Kasumi-1 (cell line): ENCODE results near the gene C1QA.
A peak's percentile ranks its signal among the peaks of the same experiment; 100 is the strongest.

Source experiments
- DNase-seq, 2 experiments: peaks; one replicate each; lab custom pipeline; 2025; lab: John Stamatoyannopoulos, UW

The C1QA gene, protein sequence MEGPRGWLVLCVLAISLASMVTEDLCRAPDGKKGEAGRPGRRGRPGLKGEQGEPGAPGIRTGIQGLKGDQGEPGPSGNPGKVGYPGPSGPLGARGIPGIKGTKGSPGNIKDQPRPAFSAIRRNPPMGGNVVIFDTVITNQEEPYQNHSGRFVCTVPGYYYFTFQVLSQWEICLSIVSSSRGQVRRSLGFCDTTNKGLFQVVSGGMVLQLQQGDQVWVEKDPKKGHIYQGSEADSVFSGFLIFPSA

DNA sequence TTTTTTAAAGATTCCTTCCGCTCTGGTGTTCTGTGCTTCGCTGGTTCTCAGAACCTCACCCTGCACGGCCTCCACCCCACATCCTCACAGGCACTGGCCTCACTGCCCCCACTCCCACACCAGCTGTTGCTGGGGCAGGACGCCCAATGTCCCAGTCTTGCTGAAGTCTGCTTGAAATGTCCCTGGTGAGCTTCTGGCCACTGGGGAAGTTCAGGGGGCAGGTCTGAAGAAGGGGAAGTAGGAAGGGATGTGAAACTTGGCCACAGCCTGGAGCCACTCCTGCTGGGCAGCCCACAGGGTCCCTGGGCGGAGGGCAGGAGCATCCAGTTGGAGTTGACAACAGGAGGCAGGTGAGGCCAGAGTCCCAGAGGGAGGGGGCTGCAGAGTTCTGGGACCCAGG, at the start of gene C1QA:
Gene C1QA (plus strand): TSS at position 276 of the 400 bp plus-strand sequence. CDS start 989 bp downstream, outside the sequence.
- no peak for DNase-seq

DNA sequence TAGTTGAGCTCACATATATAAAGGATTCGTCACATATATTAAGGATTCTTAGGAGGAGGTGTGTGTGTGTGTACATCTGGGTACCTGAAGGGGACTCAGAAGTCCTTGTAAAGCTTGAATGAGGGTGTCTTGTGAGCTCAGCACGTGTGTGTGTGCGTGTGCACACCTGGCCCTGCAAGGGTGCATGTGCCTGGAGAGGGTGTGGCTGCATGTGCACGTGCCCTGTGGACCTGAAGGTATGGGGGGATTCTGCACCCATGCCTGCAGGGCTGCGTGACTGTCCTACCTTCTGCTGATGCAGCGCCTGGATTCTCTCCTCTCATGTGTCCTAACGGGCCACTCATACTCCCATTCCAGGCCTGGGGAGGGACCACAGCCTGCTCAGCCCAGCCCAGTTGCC, 49.2 kb upstream of the C1QA start:
- no peak for DNase-seq

DNA sequence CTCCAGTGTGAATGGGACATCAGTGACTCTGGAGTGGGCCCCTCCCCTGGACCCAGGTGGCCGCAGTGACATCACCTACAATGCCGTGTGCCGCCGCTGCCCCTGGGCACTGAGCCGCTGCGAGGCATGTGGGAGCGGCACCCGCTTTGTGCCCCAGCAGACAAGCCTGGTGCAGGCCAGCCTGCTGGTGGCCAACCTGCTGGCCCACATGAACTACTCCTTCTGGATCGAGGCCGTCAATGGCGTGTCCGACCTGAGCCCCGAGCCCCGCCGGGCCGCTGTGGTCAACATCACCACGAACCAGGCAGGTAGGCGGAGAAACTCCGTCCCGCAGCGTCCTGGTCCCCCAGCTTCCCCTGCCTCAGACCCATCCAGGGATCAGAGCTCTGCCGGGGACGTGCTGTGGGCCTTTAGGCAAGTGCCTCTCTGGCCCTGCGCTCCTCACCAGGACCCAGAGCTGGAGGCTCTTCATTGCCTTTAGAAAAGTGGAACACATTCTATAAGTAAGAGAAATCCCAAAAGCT, 47.5 kb upstream of the C1QA start:
- DNase-seq = no peak

DNA sequence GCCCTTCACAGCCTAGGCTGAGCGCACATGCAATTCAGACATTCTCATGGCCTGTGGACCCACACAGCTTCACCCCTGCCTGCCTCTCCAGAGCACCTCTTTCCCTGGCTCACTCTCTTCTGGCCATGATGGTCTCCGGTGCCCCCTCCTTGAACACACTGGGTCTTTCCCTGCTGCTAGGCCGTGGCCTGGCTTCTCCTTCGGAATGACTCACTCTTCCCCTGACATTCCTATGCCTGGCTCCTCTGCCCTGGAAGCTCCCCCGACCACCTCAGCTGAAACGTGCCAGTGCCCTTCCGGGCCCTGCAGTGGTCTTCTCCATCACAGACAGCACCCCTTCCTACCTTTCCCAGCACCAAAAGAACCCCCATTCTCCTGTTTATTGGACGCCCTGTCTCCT, 44.9 kb upstream of the C1QA start:
- no peak for DNase-seq

DNA sequence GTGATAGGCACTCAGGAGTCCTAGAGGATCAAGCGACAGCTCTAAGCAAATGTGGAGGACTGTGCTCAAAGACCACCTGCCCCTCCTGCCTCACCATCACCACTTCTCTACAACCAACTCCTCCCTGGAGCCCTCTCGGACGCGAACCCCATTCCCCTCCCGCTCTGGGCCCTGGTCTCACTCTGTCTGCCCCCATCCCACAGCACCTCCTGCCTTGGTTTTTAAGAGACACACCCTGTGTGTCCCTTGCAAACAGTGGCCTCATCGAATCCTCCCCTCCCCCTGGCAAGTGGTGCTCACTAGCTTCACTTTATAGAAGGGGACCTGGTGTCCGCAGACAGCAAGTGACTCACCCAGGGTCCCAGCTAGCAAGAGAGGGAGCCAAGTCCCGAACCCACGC, 44.4 kb upstream of the C1QA start:
- DNase-seq = no peak

DNA sequence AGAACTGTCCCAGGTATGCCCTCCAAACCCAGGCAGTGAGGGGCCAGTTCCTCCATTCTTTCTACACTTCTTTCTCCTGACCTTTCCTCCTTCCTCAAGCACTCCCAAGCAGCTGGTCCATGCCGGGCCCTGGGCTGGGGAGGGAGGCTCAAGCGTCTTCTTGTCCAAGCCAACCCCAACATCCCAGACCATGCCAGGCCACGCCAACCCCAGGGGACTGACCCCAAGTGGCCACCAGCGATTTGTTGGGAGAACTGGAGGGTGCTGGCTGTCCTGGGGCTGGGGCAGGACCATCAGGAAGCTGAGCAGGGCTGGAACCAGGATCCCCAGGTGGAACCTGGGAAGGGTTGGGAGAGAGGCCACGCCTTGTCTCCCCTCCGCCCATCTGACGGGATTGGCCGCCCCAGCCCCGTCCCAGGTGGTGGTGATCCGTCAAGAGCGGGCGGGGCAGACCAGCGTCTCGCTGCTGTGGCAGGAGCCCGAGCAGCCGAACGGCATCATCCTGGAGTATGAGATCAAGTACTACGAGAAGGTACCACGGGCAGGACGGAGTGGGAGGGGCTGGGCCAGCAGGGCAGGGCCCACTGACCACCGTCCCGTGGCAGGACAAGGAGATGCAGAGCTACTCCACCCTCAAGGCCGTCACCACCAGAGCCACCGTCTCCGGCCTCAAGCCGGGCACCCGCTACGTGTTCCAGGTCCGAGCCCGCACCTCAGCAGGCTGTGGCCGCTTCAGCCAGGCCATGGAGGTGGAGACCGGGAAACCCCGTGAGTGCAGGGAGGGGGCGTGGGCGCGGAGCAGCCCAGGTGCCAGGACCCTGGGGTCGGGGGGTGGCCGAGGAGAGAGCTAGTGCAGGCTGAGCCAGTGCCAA, 43.3 kb upstream of the C1QA start:
- no peak for DNase-seq

DNA sequence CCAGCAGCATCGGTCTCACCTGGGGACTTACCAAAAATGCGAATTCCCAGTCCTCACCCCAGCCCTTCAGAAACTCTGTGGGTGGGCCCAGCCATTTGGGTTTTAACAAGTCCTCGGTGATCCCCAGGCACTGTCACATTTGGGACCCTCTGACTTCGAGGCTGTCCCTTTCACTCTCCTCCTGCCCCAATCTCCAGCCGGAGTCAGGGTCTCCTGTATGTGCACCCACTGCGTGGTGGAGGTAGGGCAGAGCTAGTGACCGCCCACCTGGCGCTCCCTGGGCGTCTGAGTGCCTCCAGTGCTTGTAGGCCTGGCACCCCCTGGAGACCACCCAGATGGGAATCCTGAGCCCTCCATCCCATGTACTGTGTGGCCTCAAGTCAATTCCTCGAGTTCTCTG, 42.0 kb upstream of the C1QA start:
- no peak for DNase-seq

DNA sequence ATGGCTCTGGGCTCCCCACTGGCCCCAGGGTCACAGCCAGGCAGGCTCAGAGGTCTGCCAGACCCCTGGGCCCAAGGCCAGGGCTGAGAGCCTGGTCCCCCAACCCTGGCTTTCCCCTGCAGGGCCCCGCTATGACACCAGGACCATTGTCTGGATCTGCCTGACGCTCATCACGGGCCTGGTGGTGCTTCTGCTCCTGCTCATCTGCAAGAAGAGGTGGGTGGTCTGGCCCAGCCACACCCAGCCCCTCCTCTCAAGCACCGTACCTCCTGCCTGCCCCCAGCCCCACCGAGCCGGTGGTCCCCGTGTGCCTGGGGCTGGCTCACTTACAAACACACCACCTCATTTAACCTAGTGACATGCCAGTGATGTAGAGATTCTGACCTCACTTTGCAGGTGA, 41.3 kb upstream of the C1QA start:
- DNase-seq = no peak

DNA sequence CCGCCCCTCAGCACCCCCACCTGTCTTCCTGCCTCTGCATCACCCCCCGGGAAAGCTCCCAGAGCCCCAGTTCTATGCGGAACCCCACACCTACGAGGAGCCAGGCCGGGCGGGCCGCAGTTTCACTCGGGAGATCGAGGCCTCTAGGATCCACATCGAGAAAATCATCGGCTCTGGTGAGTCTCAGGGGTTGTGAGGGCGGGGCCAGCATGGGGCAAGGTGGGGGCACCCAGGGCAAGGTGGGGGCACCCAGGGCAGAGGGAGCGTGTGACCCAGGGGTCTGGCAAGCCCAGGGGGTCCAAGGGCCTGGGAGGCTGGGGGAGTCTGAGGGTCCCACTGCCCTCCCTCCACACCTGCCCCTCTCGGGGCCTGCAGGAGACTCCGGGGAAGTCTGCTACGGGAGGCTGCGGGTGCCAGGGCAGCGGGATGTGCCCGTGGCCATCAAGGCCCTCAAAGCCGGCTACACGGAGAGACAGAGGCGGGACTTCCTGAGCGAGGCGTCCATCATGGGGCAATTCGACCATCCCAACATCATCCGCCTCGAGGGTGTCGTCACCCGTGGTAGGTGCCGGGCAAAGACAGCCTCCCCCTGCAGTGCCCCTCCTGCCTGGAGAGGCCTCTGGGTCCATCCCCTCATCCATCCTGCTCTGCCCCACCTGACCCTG, 39.0 kb upstream of the C1QA start:
- DNase-seq = no peak

DNA sequence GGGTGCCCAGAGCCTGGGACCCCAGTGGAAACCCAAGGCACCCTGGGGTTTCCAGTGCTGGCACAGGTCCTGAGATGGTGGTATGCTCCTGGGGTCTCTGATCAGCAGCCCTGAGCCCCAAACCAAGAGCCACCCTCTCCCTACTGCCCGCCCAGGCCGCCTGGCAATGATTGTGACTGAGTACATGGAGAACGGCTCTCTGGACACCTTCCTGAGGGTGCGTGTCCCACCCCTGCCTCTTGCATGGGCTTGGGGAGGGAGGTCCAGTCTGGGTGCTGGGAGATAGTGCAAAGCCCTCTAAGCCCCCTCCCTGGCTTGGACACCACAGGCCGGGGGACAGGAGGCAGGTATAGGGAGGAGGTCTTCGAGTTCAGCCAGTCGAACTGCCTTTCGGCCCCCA, 38.4 kb upstream of the C1QA start:
- no peak for DNase-seq

DNA sequence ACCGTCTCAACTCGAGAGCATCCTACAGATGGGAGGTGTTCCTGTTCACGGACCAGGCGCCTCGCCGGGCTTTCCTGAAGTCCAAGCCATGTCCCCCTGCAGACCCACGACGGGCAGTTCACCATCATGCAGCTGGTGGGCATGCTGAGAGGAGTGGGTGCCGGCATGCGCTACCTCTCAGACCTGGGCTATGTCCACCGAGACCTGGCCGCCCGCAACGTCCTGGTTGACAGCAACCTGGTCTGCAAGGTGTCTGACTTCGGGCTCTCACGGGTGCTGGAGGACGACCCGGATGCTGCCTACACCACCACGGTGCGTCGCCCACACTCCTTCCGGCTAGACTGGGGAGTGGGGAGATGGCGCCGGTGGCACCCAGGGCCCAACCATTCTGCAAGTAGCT, 37.7 kb upstream of the C1QA start:
- DNase-seq = no peak

DNA sequence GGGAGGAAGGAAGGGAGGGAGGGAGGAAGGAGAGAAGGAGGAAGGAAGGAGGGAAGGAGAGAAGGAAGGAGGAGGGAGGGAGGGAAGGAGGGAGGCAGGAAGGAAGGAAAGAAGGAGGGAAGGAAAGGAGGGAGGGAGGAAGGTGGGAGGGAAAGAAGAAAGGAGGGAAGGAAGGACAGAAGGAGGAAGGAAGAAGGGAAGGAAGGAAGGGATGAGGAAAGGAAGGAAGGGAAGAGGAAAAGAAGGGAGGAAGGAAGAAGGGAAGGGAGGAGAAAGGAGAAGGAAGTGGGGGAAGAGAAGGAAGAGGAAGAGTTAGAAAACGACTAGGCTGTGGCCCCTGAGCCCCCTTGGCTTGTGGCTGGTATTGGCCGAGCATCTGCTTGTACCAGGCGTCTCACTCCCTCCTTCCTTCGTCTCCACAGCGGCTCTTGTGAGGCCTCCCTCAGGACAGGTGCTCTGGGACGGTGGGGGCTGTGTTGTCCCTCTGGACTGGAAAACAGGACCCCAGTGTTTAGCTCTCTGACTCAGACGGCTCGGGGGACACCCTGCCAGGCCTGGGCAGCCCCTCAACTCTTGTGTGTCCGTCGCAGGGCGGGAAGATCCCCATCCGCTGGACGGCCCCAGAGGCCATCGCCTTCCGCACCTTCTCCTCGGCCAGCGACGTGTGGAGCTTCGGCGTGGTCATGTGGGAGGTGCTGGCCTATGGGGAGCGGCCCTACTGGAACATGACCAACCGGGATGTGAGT, 36.2 kb upstream of the C1QA start:
- no peak for DNase-seq

DNA sequence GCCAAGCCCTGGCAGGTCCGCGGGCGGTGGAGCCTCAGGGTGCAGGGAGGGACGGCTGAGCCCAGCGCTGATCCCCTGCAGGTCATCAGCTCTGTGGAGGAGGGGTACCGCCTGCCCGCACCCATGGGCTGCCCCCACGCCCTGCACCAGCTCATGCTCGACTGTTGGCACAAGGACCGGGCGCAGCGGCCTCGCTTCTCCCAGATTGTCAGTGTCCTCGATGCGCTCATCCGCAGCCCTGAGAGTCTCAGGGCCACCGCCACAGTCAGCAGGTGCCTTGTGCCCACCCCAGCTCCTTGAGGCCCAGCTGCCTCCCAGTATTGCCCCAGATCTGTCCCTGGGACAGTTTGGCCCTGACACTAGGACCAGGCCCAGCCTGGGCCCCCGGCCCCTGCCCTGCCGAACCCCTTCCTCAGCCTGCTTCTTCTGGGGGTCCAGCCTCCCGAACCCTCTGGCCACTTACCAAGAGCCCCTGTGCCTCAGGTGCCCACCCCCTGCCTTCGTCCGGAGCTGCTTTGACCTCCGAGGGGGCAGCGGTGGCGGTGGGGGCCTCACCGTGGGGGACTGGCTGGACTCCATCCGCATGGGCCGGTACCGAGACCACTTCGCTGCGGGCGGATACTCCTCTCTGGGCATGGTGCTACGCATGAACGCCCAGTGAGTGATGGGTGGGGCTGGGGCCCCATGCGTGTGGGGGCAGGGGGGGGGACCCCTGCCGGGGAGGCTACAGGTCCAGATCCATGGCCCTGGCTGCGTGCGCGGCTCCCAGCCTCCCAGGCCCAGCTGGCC, 35.4 kb upstream of the C1QA start:
- DNase-seq = no peak

DNA sequence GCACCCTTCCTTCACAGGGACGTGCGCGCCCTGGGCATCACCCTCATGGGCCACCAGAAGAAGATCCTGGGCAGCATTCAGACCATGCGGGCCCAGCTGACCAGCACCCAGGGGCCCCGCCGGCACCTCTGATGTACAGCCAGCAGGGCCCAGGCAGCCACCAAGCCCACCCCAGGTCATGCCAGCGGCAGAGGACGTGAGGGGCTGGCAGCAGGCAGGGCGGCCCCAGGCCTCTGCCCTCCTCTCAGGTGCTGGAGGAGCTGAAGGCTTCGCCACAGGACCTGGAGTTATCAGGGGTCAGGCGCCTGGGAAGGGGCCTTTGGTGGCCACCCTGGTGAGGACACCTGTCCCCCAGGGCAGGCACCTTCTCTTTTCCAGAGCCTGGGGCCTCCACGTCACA, 34.8 kb upstream of the C1QA start:
- DNase-seq = no peak

DNA sequence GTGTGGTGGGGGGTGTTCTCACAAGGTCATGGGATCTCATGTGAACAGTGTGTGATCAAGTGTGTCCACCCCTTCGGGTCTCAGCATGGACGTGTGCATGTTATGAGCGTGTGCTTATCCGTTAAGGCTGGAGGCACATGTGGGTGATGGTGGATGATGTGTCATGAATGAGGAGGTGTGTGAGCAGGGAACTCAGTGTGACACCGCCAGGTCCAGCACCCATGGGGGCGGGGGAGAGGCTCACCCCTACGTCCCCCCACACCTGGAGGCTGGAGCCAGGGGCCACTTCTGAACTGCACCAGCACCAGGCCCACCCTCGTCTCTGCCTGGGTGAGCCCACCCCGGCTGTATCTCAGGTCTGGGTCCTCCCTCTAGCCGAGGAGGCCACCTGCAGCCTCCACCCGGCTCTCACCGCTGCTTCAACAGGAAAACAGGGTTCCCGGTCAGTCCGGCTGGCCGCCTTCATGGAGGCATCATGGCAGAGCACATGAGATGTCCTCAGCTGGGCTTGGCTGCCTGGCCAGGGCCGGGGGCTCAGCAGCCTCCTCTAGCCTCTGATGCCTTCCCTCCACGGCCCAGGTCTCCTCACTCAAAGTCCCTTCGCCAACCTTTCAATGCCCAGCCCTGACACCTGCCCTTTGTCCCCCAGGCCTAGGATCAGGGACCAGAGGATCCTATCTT, 34.2 kb upstream of the C1QA start:
- no peak for DNase-seq

DNA sequence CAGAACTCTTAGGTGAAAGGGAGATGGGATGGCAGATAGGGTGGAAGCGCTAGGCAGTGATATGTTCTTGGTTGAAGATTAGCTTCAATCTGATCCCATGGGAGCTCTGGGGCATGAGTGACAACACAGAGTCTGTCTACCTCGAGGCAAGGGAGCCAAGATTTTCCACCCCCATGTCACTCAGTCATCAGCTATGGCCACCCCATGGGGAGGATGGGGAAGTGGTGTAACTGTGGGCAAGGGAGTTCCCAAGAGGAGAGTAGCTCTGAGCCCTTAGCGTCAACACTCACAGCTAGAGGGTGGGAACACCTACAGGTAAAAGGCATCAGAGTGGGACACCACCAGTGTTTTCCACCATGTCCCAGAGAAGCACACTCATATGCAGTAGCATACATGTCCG, 30.3 kb upstream of the C1QA start:
- DNase-seq = no peak

DNA sequence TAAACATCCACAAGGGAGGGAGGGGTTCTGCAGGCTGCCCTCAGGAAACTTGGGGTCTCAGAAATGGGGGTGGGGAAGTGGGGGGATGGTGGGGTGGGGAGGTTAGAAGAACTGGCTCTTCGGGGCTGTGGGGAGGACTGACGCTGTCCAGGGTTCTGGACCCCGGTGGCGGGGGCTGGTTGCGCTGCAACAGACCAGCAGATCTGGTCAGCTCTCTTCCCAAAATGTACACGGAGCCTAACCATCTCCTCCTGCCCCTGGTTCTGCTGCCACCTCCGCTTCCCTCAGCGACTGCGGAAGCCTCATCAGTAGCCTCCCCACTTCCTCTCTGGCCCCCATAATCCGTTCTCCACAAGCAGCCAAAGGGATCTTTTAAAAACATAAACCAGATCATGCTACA, 29.3 kb upstream of the C1QA start:
- peak in 1 of 2 experiments; percentile 0 for DNase-seq

DNA sequence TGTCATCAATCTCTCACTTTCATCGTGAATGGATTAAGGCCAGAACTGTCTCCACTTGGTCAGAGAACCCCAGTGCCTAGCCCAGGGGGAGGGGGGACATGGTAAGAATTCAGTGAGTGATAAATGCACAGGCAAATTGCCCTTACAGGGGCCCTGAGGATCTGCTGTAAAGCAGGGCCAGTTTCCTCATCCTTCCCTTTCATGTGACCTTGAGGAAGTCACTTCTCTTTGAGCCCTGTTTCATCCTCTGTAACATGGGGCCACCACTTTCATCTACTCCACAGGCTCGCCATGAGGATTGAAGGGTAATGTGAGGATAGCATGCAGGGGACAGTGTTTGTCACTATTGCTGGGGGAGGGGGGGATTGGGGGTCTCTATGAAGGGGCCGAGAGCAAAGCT, 28.1 kb upstream of the C1QA start:
- DNase-seq = no peak

DNA sequence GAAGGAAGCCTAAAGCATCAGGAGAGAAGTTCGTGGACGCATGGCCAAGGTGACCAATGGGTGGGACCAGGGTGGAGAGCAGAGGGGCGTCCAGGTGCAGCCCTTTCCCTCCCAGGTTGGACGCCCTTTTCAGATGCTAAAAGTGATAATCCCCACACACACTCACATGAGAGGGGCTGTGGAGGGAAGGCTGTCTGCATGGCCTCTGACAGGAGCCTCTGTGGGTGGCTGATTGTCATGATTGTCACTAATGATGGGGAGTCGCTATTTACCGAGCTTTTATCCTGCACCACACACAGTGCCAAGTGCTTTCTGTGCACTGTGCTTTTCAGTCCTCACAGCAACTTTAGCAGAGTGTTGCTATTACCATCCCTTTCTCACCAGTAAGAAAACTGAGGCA, 27.1 kb upstream of the C1QA start:
- no peak for DNase-seq

DNA sequence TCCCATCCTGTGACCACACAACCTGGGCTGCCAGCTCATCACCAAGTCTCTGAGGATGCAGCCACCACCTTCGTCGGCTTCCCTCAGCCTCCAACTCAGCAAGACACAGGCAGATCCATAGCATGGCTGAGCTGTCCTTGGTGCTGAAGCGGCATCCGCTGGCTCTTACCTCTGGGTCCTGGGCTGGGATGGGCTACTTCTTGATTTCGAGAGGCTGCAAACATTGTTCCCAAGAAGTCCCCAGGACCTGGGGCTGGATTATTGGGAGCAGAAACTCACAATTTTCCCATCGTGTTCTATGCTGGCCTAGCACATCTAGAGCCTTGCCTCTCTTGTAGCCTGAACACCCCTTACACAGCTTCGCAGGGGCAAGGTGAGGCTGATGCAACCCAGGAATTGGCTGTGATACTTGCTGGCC, 24.9 kb upstream of the C1QA start:
- DNase-seq = peak; percentile 13 to 40
